Limb (tissue), 2 donors: Measurements from ENCODE around the gene PPIP5K2.
"Not testable (repeated sequence)": the region's sequence is repeated elsewhere in the genome, so short reads cannot be mapped to it uniquely, and the experiment has no call there.

Experiments used
- DNase-seq, 2 donors: peaks; one replicate each; pipeline ENCODE4 v3.0.0-alpha.2; 2016; ENCODE audit errors: extremely low spot score in 2 of 2

PPIP5K2 gene

GRCh38 chr5:103207011-103207410 is 86.9 kb downstream of the PPIP5K2 start:
- no peak for DNase-seq

DNA sequence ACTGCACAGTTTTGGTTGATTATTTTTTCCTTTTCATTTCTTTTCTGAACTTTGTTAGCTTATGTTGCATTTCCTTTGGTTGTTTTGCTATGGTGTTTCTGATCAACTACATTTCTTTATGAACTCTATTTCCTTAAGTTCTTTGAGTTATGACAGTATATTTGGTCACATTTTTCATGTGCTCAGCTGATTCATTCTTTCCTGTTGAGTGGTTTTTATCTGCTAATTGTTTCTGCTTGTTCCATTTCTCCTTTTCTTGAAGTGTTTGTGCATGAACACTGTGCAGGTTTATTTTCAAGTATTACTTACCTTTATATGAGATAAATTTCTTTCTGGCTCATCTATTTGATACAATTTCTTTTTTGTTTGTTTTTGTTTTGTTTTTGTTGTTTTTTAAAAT is 87.6 kb downstream of the PPIP5K2 start:
- no peak for DNase-seq

DNA sequence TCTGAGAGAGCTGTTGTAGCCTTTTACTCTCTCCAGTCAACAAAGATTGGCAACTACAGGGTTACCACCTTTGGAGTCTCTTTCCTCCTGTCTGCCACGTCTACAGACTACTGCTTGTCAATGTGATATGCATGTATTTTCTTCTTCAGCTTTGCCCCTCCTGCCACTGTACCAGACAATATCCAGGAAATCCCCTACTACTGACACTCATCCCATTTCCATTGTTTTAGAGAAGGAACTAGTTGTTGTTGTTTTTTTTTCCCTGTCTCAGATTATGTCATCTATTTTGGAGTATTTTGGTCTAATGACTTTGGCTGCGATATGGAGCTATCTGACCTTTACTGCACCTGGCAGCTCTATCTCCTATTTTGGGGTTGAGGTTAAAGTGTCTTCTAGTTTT is 88.4 kb downstream of the PPIP5K2 start:
- no peak for DNase-seq

DNA sequence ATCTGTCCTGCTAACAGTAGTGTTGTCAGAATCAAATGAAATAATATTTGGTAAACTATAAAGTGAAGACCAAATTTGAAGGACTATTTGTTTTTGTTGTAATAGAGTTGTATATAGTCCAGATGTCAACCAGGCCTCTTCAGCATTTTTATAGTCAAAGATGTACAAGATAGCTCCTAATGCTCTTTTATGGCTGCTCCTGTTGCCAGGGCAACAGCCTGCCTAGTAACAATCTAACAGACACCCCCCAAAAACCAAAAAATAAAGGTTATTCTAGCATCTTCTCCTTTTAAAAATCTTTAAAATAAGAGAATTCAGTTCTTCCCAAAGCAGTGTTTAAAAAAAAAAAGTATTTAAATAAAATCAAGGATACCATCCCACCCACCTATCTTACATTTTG is 89.0 kb downstream of the PPIP5K2 start:
- DNase-seq, result no peak

DNA sequence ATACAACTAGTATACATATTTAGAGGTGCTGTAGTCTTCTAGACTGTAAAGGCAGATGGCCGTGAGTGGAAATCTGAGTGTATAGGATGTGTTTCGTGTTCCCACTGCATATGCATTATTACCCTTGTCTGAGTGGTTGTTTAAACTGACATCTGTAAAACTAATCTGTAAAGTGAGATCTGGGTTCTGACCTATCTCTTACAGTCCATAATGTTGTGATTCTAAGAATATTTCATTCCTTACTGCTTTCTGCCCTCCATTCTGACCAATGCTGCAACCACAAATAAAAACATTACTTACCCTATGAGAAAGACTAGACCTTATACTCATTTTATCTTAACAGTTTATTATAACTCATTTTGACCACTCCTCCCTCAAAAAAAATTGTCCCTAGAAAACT is 90.9 kb downstream of the PPIP5K2 start:
- no peak for DNase-seq

- DNase-seq, result no peak
Measured at GRCh38 chr5:103211576-103212561, 91.8 kb downstream of the PPIP5K2 start.

GRCh38 chr5:103216137-103216536 is 96.0 kb downstream of the PPIP5K2 start:
- DNase-seq, result no peak

- DNase-seq, result no peak
Measured at GRCh38 chr5:103216697-103217096, 96.6 kb downstream of the PPIP5K2 start.

DNA sequence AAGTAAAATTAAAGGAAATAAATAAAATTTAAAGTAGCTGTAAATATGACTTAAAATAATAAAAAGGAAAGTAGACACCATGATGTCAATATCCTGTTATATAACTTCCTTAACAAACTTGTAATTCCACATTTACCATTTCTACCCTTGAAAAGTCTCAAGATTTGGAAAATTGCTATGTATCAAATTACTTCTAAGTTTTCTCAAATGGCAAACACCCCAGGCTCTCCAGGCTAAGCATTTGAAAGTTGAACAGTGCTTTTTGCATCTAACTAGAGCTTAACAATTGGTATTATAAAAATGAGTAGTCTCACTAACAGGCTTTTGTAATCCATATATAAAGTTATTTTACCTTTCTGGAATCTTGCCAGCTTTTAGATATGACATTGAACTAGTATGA is 97.0 kb downstream of the PPIP5K2 start:
- no peak for DNase-seq

DNA sequence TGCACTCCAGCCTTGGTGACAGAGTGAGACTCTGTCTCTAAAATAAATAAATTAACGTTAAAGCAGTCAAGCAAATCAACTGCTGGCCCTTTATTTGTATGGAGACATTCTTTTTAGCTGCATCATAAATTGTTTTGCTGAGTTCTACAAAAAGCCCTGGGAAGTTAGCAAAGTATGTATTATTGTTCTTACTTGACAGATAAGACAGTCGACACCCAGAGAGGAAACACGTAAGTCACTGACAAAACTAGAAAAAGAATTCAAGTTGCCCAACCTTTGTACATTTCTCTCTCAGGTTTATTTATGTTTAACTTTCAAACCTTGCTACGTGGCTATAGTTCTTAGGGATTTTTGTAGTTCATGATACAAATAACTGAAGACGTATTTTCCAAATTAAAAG is 98.1 kb downstream of the PPIP5K2 start:
- no peak for DNase-seq

DNA sequence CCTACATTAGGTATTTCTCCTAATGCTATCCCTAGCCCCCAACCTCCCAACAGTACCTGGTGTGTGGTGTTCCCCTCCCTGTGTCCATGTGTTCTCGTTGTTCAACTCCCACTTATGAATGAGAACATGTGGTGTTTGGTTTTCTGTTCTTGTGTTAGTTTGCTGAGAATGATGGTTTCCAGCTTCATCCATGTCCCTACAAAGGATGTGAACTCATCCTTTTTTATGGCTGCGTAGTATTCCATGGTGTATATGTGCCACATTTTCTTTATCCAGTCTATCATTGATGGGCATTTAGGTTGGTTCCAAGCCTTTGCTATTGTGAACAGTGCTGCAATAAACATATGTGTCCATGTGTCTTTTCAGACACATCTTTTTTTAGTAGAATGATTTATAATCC is 99.0 kb downstream of the PPIP5K2 start:
- DNase-seq, result not testable (repeated sequence)

DNA sequence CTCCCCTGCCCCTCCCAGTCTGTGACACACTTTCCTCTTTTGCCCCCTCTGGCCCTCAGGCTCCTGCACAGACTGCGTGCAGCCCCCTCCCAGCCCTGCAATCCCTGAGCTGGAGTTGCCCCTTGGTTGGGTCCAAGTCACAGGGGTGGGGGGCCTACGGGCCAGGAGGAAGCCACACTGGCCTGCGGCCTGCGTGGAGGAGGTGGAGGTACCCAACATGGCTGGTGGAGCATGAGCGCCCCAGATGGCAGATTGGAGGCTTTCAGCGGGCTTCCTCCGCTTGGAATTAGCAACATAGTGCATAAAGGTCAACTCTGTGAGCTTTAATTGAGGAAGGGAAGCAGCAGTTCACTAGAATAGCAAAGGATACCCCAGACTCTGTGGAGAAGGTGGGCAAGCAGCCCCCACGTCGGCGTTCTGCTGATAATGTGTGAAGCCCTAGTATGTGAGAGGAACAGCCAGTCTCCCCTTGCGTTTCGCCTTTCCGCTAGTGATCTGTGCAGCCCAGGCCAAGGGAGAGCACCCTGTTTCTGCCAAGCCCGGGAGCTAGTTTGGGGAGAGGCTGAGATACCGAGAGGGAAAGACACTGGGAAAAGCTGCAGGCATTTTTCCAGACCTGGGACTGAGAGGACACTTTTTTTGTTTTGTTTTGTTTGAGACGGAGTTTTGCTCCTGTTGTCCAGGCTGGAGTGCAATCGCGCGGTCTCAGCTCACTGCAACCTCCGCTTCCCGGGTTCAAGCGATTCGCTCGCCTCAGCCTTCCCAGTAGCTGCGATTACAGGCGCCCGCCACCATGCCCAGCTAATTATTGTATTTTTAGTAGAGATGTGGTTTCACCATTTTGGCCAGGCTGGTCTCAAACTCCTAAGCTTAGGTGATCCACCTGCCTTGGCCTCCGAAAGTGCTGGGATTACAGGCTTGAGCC is 103.2 kb downstream of the PPIP5K2 start:
- DNase-seq, result no peak

- DNase-seq, result no peak
Measured at GRCh38 chr5:103224118-103224893, 104.2 kb downstream of the PPIP5K2 start.

DNA sequence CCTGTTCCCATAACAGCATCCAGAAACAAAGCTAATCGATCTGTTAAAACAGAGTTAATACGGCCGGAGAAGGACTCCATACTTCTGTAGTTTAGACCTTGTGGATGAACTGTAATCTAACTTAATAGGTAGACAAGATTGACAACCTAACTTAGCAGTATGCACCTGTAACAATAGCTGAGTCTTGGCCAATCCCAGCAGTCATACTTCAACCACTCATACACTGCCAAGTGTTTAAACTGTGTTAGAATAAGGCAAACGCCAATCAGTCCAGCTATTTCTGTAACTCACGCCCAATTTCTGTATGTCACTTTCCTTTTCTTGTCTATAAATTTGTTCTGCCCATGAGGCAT is 104.8 kb downstream of the PPIP5K2 start:
- DNase-seq, result no peak

DNA sequence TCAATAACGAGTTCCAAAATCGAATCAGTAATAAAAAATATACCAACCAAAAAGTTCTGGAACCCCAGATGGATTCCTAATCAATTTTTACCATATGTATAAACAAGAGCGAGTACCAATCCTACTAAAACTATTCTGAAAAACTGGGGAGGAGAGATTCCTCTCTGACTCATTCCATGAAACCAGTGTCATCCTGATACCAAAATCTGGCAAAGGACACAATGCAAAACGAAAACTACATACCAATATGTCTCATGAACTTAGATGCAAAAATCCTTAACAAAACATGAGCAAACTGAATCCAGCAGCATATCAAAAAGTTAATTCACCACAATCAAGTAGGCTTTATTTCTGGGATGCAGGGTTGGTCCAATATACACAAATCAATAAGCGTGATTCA is 108.0 kb downstream of the PPIP5K2 start:
- no peak for DNase-seq

- no peak for DNase-seq
Measured at GRCh38 chr5:103228588-103228987, 108.5 kb downstream of the PPIP5K2 start.

DNA sequence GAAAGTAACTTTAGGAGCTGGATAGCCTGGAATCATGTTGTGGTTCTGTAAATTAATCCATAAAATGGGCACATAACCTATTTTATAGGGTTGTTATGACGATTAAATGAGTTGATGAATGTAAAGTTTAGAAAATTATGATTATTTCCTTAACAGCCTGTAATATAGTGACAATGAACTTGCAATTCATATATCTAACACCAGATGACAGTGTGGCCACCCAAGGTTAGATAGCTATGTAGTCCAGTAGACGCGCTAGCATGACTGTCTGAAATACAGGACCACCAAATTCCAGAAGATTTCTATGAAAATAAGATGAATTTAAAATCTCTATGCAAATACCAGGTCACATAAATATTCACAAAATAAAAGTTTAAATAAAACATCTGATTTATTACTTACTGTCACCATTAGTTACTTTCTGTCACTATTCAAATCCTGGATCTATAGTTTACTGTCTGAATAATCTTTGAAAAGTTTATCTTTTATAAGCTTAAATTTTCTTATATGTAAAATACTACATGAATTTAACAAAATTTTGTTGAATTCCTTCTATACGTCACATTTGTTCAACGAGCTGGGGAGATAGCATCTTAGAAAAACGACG is 112.4 kb downstream of the PPIP5K2 start:
- no peak for DNase-seq

- DNase-seq, result no peak
Measured at GRCh38 chr5:103234239-103234975, 114.3 kb downstream of the PPIP5K2 start.

DNA sequence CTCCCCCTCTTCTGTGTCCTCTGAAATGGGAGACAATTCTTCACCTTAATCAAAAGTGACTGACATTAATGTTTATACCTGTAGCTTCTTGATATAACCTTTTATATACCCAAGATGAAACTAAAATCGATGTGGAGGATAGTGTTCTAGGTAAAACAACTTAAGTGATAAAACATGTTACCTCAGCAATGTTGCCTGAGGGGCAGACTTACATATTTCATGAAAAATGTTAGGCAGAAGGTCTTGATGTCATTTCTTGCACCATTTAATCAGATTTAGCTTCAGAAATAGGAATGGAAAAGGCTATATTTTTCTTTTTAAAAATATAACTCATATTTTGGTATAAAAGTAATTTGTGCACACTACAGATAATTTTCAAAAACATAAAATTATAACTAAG is 115.8 kb downstream of the PPIP5K2 start:
- DNase-seq, result no peak

GRCh38 chr5:103237778-103238177 is 117.7 kb downstream of the PPIP5K2 start:
- DNase-seq, result no peak
